ENCODE results near the gene WDCP. TPM values are rescaled to one million over a fixed set of nuclear protein-coding genes. Genes with fewer than 3 reads are reported as not detected.

The WDCP gene
- total RNA-seq, 3 donors from 2014 or later: 3.4 to 8.3 (median 7.2) TPM

GRCh38 chr2:24024996-24025663 lies 22.1 kb downstream of the WDCP start:
- Histone ChIP-seq H3K9me3 (no peaks in the 10 kb centered on the region), H3K4me3 (no peak overlapping the region), H3K27me3 (no peaks in the 10 kb centered on the region), H3K4me1 (no peaks in the 10 kb centered on the region), H3K36me3 (no peaks in the 10 kb centered on the region), H3K27ac (no peak overlapping the region)
- intact Hi-C loops (cut with DNase I; ENCODE audit: low total_unique reads): no loop called here
- no peak for DNase-seq (ENCODE audit: low spot score in 2 of 2)
- TF ChIP-seq, protein P1, sequence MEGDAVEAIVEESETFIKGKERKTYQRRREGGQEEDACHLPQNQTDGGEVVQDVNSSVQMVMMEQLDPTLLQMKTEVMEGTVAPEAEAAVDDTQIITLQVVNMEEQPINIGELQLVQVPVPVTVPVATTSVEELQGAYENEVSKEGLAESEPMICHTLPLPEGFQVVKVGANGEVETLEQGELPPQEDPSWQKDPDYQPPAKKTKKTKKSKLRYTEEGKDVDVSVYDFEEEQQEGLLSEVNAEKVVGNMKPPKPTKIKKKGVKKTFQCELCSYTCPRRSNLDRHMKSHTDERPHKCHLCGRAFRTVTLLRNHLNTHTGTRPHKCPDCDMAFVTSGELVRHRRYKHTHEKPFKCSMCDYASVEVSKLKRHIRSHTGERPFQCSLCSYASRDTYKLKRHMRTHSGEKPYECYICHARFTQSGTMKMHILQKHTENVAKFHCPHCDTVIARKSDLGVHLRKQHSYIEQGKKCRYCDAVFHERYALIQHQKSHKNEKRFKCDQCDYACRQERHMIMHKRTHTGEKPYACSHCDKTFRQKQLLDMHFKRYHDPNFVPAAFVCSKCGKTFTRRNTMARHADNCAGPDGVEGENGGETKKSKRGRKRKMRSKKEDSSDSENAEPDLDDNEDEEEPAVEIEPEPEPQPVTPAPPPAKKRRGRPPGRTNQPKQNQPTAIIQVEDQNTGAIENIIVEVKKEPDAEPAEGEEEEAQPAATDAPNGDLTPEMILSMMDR (IDR thresholded peaks at IDR 0.05): no peak
- TF ChIP-seq POLR2A (IDR thresholded peaks at IDR 0.05) (no peak), POLR2AphosphoS5 (IDR thresholded peaks at IDR 0.05) (no peak)

DNA sequence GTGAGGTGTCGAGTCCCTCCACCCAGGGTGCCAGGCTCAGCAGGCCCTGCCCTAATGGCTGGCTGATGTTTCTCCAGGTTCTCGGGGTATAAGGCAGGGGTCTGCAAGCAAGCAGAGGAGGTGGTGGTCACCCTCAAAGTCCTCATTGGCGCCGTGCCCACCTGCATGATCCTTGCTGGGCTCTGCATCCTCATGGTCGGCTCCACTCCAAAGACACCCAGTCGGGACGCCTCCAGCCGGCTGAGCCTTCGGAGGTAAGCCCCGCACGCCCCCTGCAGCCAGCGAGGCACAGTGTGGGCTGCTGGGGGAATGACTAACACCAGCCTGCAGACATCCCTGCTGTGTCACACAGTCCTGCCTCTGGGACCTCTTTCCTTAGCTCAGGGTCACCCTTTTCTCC lies 23.2 kb downstream of the WDCP start:
- Histone ChIP-seq H3K27me3 (no peaks in the 10 kb centered on the region), H3K27ac (no peak overlapping the region), H3K4me3 (no peak overlapping the region), H3K4me1 (no peaks in the 10 kb centered on the region), H3K36me3 (no peaks in the 10 kb centered on the region), H3K9me3 (no peaks in the 10 kb centered on the region)
- no peak for TF ChIP-seq POLR2AphosphoS5 (IDR thresholded peaks at IDR 0.05)
- no peak for TF ChIP-seq POLR2A (IDR thresholded peaks at IDR 0.05)
- TF ChIP-seq, protein P1 (IDR thresholded peaks at IDR 0.05): no peak
- intact Hi-C loops (cut with DNase I; ENCODE audit: low total_unique reads): no loop called here
- DNase-seq (ENCODE audit: low spot score in 2 of 2): no peak

DNA sequence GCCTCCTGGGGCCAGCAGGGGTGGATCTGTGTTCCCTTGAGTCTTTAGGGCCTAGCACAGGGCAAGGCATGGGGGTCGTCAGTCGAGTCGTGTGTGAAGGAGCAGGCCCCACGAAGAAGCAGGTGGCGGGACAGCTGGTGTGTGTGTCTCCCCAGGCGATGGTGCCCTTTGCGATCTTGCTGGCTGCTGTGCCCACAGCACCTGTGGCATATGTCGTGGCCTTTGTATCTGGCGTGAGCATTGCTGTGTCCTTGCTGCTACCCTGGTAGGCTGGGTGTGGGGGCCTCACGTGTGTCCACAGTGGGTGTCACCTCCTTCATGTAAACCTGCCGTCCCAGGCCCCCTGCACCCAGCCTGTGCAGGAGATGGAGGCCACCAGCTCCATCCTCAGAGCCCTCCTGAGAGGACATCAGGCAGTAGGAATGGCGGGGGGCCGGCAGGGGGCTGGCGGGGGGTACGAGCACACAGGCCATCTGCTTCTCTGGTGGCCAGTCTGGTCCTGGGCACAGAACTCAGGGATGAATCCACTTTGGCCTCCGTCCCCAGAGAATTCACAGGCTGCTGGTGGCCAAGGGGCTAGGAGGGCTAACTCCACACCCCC lies 24.1 kb downstream of the WDCP start:
- Histone ChIP-seq H3K27ac (no peak overlapping the region), H3K4me1 (no peaks in the 10 kb centered on the region), H3K9me3 (no peaks in the 10 kb centered on the region), H3K27me3 (no peaks in the 10 kb centered on the region), H3K36me3 (no peaks in the 10 kb centered on the region), H3K4me3 (no peak overlapping the region)
- no peak for TF ChIP-seq POLR2AphosphoS5 (IDR thresholded peaks at IDR 0.05)
- TF ChIP-seq, protein P1 (IDR thresholded peaks at IDR 0.05): no peak
- TF ChIP-seq POLR2A (IDR thresholded peaks at IDR 0.05): no peak
- no peak for DNase-seq (ENCODE audit: low spot score in 2 of 2)
- intact Hi-C loops (cut with DNase I; ENCODE audit: low total_unique reads): no loop called here

DNA sequence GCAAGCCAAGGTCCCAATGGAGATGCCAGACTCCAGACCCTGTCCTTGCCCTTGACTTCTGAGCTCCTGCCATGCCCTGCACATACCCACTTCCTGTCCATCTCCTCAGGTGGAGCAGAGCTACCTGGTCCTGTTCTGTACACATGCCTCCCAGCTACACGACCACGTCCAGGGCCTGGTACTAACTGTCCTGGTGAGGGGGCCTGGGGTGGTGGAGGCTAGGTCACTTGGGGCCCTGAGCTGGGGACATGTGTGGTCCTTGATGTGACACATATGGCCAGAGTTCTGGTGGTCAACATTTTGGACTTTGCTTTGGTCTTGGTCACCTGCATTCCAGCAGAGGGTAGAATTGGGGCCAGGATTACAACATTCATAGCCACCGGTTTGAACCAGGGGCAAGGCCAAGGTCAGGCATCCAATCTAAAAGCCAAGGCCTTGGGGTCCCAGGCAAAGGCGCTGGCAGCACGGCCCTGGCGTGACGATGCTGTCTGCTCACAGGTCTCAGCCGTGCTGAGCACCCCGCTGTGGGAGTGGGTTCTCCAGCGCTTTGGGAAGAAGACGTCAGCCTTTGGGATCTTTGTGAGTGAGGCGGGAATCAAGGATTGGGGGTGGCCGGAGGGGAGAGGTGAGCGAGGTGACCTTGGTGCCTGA lies 24.7 kb downstream of the WDCP start:
- TF ChIP-seq POLR2AphosphoS5 (IDR thresholded peaks at IDR 0.05): no peak
- TF ChIP-seq, protein P1 (IDR thresholded peaks at IDR 0.05): no peak
- Histone ChIP-seq H3K9me3 (no peaks in the 10 kb centered on the region), H3K4me3 (no peak overlapping the region), H3K36me3 (no peaks in the 10 kb centered on the region), H3K27me3 (no peaks in the 10 kb centered on the region), H3K27ac (no peak overlapping the region), H3K4me1 (no peaks in the 10 kb centered on the region)
- no peak for DNase-seq (ENCODE audit: low spot score in 2 of 2)
- intact Hi-C loops (cut with DNase I; ENCODE audit: low total_unique reads): no loop called here

Data from breast epithelium (tissue), 4 donors.